Measurements from ENCODE around the gene G0S2. TPM values are rescaled to one million over a fixed set of nuclear protein-coding genes. Genes with fewer than 3 reads are reported as not detected.
A peak's percentile ranks its signal among the peaks of the same experiment; 100 is the strongest.

The G0S2 gene, protein sequence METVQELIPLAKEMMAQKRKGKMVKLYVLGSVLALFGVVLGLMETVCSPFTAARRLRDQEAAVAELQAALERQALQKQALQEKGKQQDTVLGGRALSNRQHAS
- total RNA-seq (2022): 40.4 and 45.7 TPM in 2 replicates
- percentile 84 among the genes with signal in this experiment for Bru-seq, nascent RNA
- BruChase-seq, experiment 1, labeled RNA remaining after a 2-hour chase: percentile 95 among the genes with signal in this experiment
- BruChase-seq, experiment 2, labeled RNA remaining after a 6-hour chase: percentile 92 among the genes with signal in this experiment
- long read RNA-seq, transcript G0S2-201 (2 exons, 866 nt): major isoform, 80 of 83 reads
- long read RNA-seq, partial matches to known transcripts: 0 of 83 reads
- long read RNA-seq, other reads (novel, unspliced or antisense): 3 of 83 reads

DNA sequence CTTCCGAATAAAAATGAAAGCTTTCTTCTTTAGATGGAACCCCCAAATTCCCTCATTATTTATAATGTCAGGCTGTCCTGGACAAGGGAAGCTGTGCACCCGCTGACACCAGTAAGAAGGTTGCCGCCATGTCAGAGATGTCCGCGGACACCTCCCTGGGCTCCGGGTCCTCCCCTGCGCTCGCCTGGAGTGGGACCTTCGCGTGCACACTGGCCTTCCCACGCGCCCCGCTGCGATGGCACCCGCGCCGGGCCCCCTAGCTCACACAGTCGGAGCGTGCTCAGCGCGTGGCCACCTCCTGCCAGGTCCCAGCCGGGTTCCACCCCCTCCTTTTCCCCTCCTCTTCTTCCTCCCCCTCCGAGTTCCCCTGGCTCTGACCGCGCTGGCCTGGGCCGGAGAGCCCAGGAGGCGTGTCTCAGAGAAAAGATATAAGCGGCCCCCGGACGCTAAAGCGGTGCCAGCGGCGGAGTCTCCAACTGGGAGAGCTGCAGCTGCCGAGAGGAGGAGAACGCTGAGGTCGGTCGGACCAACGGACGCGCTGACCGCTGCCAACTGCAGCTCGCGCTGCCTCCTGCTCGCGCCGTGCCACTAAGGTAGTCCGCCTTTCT, at the start of gene G0S2:
G0S2 (plus strand) TSS at position 456 of the 608 bp plus-strand sequence. CDS start 273 bp downstream, outside the sequence.
- H3K4me1 ChIP-seq: peaks cover 12% of the 10 kb centered on the region
- DNase-seq: peak; percentile 80 to 83
- intact Hi-C loops (cut with micrococcal nuclease; ENCODE audit: unreplicated experiment): loop anchor here (1.0 to 2.0 kb wide), 2 partner anchors 14 to 21 kb away; no protein-coding TSS in a partner anchor
- no TSS peak for BruUV-seq (replicated peaks)
- Mint-ChIP-seq H3K27ac (ENCODE audit: unreplicated experiment) (peak within 1 kb of the TSS; percentile 81), H3K9me3 (ENCODE audit: unreplicated experiment) (peaks cover 10% of the 10 kb centered on the region), H3K4me3 (ENCODE audit: unreplicated experiment) (peak within 1 kb of the TSS; percentile 94), H3K36me3 (ENCODE audit: insufficient read depth, unreplicated experiment) (peaks cover 22% of the 10 kb centered on the region), H3K27me3 (ENCODE audit: insufficient read depth, unreplicated experiment) (no peaks in the 10 kb centered on the region), H3K4me1 (ENCODE audit: low read depth, unreplicated experiment) (peaks cover 41% of the 10 kb centered on the region)
- H3K9me3 ChIP-seq: no peaks in the 10 kb centered on the region
- ChIA-PET CTCF (interaction anchor here (0.5 to 3.4 kb wide), 6 partner anchors 19 to 106 kb away, joined by 3 to 34 read pairs (median 3); partner anchors contain the start of gene LAMB3), POLR2A (interaction anchor here (0.8 to 3.5 kb wide), 6 partner anchors 16 to 32 kb away, joined by 3 to 47 read pairs (median 4); partner anchors contain the start of gene LAMB3)
- peak within 1 kb of the TSS; percentile 81 for H3K4me3 ChIP-seq (ENCODE audit: low read depth, low read length)
- H3K27me3 ChIP-seq (replicated peaks; ENCODE audit: control insufficient read depth, insufficient read depth, low read length): no peaks in the 10 kb centered on the region
- TF ChIP-seq, protein P1, sequence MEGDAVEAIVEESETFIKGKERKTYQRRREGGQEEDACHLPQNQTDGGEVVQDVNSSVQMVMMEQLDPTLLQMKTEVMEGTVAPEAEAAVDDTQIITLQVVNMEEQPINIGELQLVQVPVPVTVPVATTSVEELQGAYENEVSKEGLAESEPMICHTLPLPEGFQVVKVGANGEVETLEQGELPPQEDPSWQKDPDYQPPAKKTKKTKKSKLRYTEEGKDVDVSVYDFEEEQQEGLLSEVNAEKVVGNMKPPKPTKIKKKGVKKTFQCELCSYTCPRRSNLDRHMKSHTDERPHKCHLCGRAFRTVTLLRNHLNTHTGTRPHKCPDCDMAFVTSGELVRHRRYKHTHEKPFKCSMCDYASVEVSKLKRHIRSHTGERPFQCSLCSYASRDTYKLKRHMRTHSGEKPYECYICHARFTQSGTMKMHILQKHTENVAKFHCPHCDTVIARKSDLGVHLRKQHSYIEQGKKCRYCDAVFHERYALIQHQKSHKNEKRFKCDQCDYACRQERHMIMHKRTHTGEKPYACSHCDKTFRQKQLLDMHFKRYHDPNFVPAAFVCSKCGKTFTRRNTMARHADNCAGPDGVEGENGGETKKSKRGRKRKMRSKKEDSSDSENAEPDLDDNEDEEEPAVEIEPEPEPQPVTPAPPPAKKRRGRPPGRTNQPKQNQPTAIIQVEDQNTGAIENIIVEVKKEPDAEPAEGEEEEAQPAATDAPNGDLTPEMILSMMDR (IDR thresholded peaks at IDR 0.05; ENCODE audit: insufficient read depth in 1 of 2, low read depth in 1 of 2, low read length in 1 of 2, severe bottlenecking in 1 of 2, unreplicated experiment in 1 of 2): no peak
- H3K36me3 ChIP-seq (ENCODE audit: control insufficient read depth, insufficient read depth, low read length): 0 out of 2 replicates have a peak, but pooled peaks cover 1% of the 10 kb centered on the region

DNA sequence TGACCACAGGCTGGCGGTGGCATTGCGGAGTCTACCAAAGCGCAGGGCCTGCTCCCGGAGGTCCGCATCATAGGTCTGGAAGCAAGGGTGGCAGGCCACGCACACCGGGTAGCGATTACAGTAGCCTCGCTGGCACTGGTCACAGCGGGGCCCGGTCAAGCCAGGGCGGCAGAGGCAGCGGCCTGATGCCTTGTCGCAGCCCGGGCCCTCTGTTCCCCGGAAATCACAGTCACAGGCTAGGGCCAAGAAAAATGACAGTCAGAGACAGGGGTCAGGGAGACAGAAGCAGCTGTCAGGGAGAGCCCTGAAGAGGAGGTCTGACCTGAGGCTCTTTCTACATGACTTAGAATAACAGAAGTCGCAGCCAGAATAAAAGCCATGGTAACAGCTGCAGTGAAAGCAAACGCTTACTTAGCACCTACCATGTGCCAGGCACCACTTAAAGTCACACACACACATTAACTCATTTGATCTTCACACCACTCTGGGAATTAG, 49.4 kb upstream of the G0S2 start:
- Mint-ChIP-seq H3K36me3 (ENCODE audit: insufficient read depth, unreplicated experiment) (peaks cover 80% of the 10 kb centered on the region), H3K9me3 (ENCODE audit: unreplicated experiment) (no peaks in the 10 kb centered on the region), H3K4me1 (ENCODE audit: low read depth, unreplicated experiment) (no peaks in the 10 kb centered on the region), H3K4me3 (ENCODE audit: unreplicated experiment) (no peak overlapping the region), H3K27ac (ENCODE audit: unreplicated experiment) (peak overlapping the region; percentile 19), H3K27me3 (ENCODE audit: insufficient read depth, unreplicated experiment) (no peaks in the 10 kb centered on the region)
- TF ChIP-seq, protein P1 (IDR thresholded peaks at IDR 0.05; ENCODE audit: insufficient read depth in 1 of 2, low read depth in 1 of 2, low read length in 1 of 2, severe bottlenecking in 1 of 2, unreplicated experiment in 1 of 2): no peak
- H3K4me1 ChIP-seq: no peaks in the 10 kb centered on the region
- no TSS peak for BruUV-seq (replicated peaks)
- H3K36me3 ChIP-seq (ENCODE audit: control insufficient read depth, insufficient read depth, low read length): peaks cover 17% of the 10 kb centered on the region
- intact Hi-C loops (cut with micrococcal nuclease; ENCODE audit: unreplicated experiment): no loop called here
- CTCF ChIA-PET: no interaction called here
- H3K27me3 ChIP-seq (replicated peaks; ENCODE audit: control insufficient read depth, insufficient read depth, low read length): no peaks in the 10 kb centered on the region
- DNase-seq: no peak
- no peaks in the 10 kb centered on the region for H3K9me3 ChIP-seq
- POLR2A ChIA-PET: no interaction called here
- H3K4me3 ChIP-seq (ENCODE audit: low read depth, low read length): no peak overlapping the region

DNA sequence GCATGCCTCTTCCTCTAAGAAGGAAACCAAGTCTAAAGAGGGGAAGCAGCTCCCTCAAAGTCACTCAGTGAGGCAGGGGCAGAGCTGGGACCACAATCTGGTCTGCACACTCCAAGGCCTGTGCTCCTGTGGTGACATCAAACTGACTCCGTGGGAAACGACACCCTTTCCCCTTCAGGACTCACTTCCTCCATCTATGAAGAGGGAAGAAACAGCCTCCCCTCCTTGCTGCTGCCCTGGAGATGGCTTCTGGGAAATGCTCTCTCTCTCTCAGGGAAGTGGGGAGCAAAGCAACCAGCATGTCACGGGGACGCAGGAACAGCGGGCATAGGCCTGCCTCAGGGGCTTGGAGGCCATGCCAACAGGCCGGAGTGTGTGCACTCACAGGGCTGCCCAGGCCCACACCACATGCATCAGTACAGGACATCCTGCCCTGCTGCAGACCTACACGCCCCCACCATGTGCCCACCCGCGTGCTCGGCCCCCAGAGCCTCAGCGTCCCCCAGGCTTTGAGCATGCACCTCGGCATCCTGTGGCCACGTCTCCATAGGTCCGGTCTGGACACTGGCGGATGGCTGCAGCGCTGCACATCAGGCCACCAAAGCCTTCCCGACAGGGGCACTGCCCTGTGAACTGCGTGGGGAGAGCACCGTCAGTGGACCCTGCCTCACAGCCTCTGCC, 48.7 kb upstream of the G0S2 start:
- Mint-ChIP-seq H3K27ac (ENCODE audit: unreplicated experiment) (peak overlapping the region; percentile 19), H3K4me3 (ENCODE audit: unreplicated experiment) (no peak overlapping the region), H3K4me1 (ENCODE audit: low read depth, unreplicated experiment) (no peaks in the 10 kb centered on the region), H3K36me3 (ENCODE audit: insufficient read depth, unreplicated experiment) (peaks cover 80% of the 10 kb centered on the region), H3K9me3 (ENCODE audit: unreplicated experiment) (no peaks in the 10 kb centered on the region), H3K27me3 (ENCODE audit: insufficient read depth, unreplicated experiment) (no peaks in the 10 kb centered on the region)
- no peak for DNase-seq
- intact Hi-C loops (cut with micrococcal nuclease; ENCODE audit: unreplicated experiment): loop anchor here (1.0 kb wide), 2 partner anchors 50 to 67 kb away; no protein-coding TSS in a partner anchor
- ChIA-PET CTCF (no interaction called here), POLR2A (no interaction called here)
- TF ChIP-seq, protein P1 (IDR thresholded peaks at IDR 0.05; ENCODE audit: insufficient read depth in 1 of 2, low read depth in 1 of 2, low read length in 1 of 2, severe bottlenecking in 1 of 2, unreplicated experiment in 1 of 2): no peak
- Histone ChIP-seq H3K4me1 (no peaks in the 10 kb centered on the region), H3K27me3 (replicated peaks; ENCODE audit: control insufficient read depth, insufficient read depth, low read length) (no peaks in the 10 kb centered on the region), H3K4me3 (ENCODE audit: low read depth, low read length) (no peak overlapping the region), H3K9me3 (no peaks in the 10 kb centered on the region), H3K36me3 (ENCODE audit: control insufficient read depth, insufficient read depth, low read length) (peaks cover 18% of the 10 kb centered on the region)
- no TSS peak for BruUV-seq (replicated peaks)

All from Caco-2 (cell line).